Right lung (tissue), 5 donors: ENCODE measurements around the gene PCSK7. TPM values are rescaled to one million over a fixed set of nuclear protein-coding genes. Genes with fewer than 3 reads are reported as not detected.

Experiments used
- DNase-seq, 2 donors: peaks; one replicate each; pipeline ENCODE4 v3.0.0-alpha.2; 2013
- polyA plus RNA-seq, 5 donors: library from polyadenylated mRNA; unstranded; fragments of 120-200 nt; gene quantifications; one replicate each; pipeline versions ENCODE4 v1.2.1 to v1.2.3, GENCODE V29; 2013; ENCODE audit warnings: inconsistent platforms in 1 of 5, low replicate concordance in 1 of 5; ENCODE audit not compliant: insufficient read length in 5 of 5, insufficient read depth in 1 of 5

The PCSK7 gene
- polyA plus RNA-seq, 5 donors = 19.5 to 29.0 (median 25.7) TPM

GRCh38 chr11:117169736-117170135, 62.1 kb downstream of the PCSK7 start:
- DNase-seq = no peak

GRCh38 chr11:117166491-117166890, 65.4 kb downstream of the PCSK7 start:
- no peak for DNase-seq

GRCh38 chr11:117160826-117161225, 71.0 kb downstream of the PCSK7 start:
- no peak for DNase-seq

- no peak for DNase-seq
These were observed 72.0 kb downstream of the PCSK7 start for GRCh38 chr11:117159892-117160291.

GRCh38 chr11:117157507-117157906, 74.4 kb downstream of the PCSK7 start:
- no peak for DNase-seq

- no peak for DNase-seq
These were observed 77.4 kb downstream of the PCSK7 start for GRCh38 chr11:117154468-117154867.

Other genes starting within 250 kb of the PCSK7 start
- 10 to 100 TPM; 25.9 to 41.9 (median 29.5) TPM for gene SIK3, start 133.6 kb downstream of the PCSK7 start, polyA plus RNA-seq
- gene PAFAH1B2, start 87.8 kb downstream of the PCSK7 start, polyA plus RNA-seq = 10 to 100 TPM; 48.3 to 70.6 (median 65.0) TPM
- 10 to 100 TPM; 22.5 to 36.4 (median 29.8) TPM for gene SIDT2, start 53.3 kb downstream of the PCSK7 start, polyA plus RNA-seq
- gene TAGLN, start 32.7 kb downstream of the PCSK7 start, polyA plus RNA-seq = 100 to 1,000 TPM in 4 of 5 donors, 10 to 100 TPM in 1; 82.1 to 304 (median 177) TPM
- 10 to 100 TPM; 24.7 to 33.7 (median 31.1) TPM for gene RNF214, start 598 bp upstream of the PCSK7 start, polyA plus RNA-seq
- 10 to 100 TPM; 18.9 to 23.1 (median 21.6) TPM for gene BACE1-AS, start 59.3 kb upstream of the PCSK7 start, polyA plus RNA-seq
- 10 to 100 TPM; 41.7 to 52.5 (median 45.9) TPM for gene BACE1, start 84.2 kb upstream of the PCSK7 start, polyA plus RNA-seq
- 10 to 100 TPM; 30.9 to 37.3 (median 32.9) TPM for gene CEP164, start 95.8 kb upstream of the PCSK7 start, polyA plus RNA-seq